Suppressor macrophage (primary cell): ENCODE measurements around the gene IPO11.

ENCODE experiments used
- DNase-seq, 4 experiments: peaks; one replicate each; pipeline ENCODE4 v3.0.0-alpha.2; 2020 to 2022
- total RNA-seq, 17 experiments: gene quantifications; one replicate each; lab custom pipeline; 2026; ENCODE audit warnings: mixed read lengths in 6 of 17, inconsistent platforms in 3 of 17; lab: John Stamatoyannopoulos, UW

IPO11 gene
- total RNA-seq, result 12.7 to 47.5 (median 36.1) reads per million in 17 experiments

GRCh38 chr5:62412549-62413329 is at the start of gene IPO11:
TSS of gene IPO11 (plus strand) at chr5:62412763. CDS start at chr5:62437280, 24,517 bp downstream.
- peak; percentile 99 to 100 (median 99) for DNase-seq

GRCh38 chr5:62369039-62369438 is 43.5 kb upstream of the IPO11 start:
- peak in 2 of 4 experiments; percentile 5 to 12 for DNase-seq

- DNase-seq, result no peak
Observed at GRCh38 chr5:62371409-62371808, 41.2 kb upstream of the IPO11 start.

GRCh38 chr5:62372600-62372999 is 40.0 kb upstream of the IPO11 start:
- DNase-seq, result no peak

- DNase-seq, result no peak
Observed at GRCh38 chr5:62373382-62373781, 39.2 kb upstream of the IPO11 start.

GRCh38 chr5:62374090-62374489 is 38.5 kb upstream of the IPO11 start:
- DNase-seq, result no peak

GRCh38 chr5:62375627-62376026 is 36.9 kb upstream of the IPO11 start:
- DNase-seq, result no peak

GRCh38 chr5:62376064-62376463 is 36.5 kb upstream of the IPO11 start:
- DNase-seq, result no peak

- no peak for DNase-seq
Observed at GRCh38 chr5:62385131-62385530, 27.4 kb upstream of the IPO11 start.

- no peak for DNase-seq
Observed at GRCh38 chr5:62385816-62386400, 26.7 kb upstream of the IPO11 start.

GRCh38 chr5:62386824-62387223 is 25.7 kb upstream of the IPO11 start:
- no peak for DNase-seq

- no peak for DNase-seq
Observed at GRCh38 chr5:62395210-62395950, 17.2 kb upstream of the IPO11 start.

- DNase-seq, result peak; percentile 97 to 99 (median 98)
Observed at GRCh38 chr5:62403411-62404250, 8.9 kb upstream of the IPO11 start, which contains the start of gene DIMT1. TSS of gene DIMT1 (minus strand) at chr5:62403905. CDS start at chr5:62403772, 133 bp downstream.

GRCh38 chr5:62413711-62414110 is 1.1 kb downstream of the IPO11 start:
- no peak for DNase-seq

- DNase-seq, result no peak
Observed at GRCh38 chr5:62418462-62419076, 6.0 kb downstream of the IPO11 start.

GRCh38 chr5:62419609-62420008 is 7.0 kb downstream of the IPO11 start:
- DNase-seq, result no peak

GRCh38 chr5:62421414-62421813 is 8.9 kb downstream of the IPO11 start:
- no peak for DNase-seq

GRCh38 chr5:62424763-62425162 is 12.2 kb downstream of the IPO11 start:
- no peak for DNase-seq

GRCh38 chr5:62431735-62432620 is 19.4 kb downstream of the IPO11 start:
- DNase-seq, result peak in 3 of 4 experiments; percentile 11 to 34 (median 26)

GRCh38 chr5:62432621-62433064 is 20.1 kb downstream of the IPO11 start:
- DNase-seq, result peak; percentile 7 to 42 (median 25)

GRCh38 chr5:62448528-62448927 is 36.0 kb downstream of the IPO11 start:
- DNase-seq, result no peak
